ENCODE data around the gene TCOF1. TPM values are rescaled to one million over a fixed set of nuclear protein-coding genes. Genes with fewer than 3 reads are reported as not detected.

The TCOF1 gene
- total and polyA plus RNA-seq, 2 of the 8 experiments (the other 6 are each of a cell fraction or from before 2014, with no cell fraction given), result 35.9 to 170 TPM

DNA sequence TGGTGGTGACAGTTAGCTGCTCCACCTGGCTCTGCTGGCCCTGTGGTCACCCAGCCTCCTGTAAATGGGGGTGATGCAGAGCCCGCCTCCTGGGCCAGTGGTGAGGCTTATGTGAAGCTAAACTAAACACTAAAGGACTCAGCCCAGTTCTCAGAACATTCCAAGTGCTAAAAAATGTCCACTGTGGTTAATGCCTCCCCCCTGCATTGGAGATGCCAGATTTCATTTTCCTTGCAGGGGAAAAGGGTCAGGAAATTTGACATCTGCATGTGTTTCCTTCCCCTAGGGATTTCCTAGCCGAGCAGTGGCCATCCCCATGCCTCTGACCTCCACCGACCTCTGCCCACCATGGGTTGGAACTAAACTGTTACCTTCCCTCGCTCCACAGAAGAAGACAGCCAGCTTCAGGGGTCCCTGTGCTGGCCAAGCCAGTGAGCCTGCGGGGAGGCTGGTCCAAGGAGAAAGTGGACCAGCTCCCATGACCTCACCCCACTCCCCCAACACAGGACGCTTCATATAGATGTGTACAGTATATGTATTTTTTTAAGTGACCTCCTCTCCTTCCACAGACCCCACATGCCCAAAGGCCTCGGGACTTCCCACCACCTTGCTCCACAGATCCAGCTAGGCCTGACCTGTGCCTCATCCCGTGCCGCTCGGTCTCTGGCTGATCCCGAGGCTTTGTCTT is 42.2 kb downstream of the TCOF1 start:
- no peak overlapping the region for H4K5ac ChIP-seq (ENCODE audit: insufficient read length, low read depth, low read length)
- no peak overlapping the region for H3K27ac ChIP-seq (ENCODE audit: low read depth, low read length)
- H4K8ac ChIP-seq (ENCODE audit: extremely low read depth, insufficient read depth, low read length), result 0 out of 2 replicates have a peak overlapping the region, but pooled peaks have one; percentile 23
- peaks cover 33 to 78% (median 58%) of the 10 kb centered on the region in 4 experiments for H3K36me3 ChIP-seq (ENCODE audit: control insufficient read depth in 2 of 4, insufficient read depth in 4 of 4, low read length in 3 of 4)
- H3K23ac ChIP-seq (ENCODE audit: insufficient read length), result no peak overlapping the region
- ChIA-PET CTCF (ENCODE audit: partially characterized antibody) (interaction anchor here (0.7 to 16.9 kb wide), 22 partner anchors 9 to 407 kb away, joined by 3 to 274 read pairs (median 4); partner anchors contain the start of gene CD74), POLR2A (ENCODE audit: partially characterized antibody) (interaction anchor here (0.9 to 19.1 kb wide), 8 partner anchors 6 to 50 kb away, joined by 3 to 455 read pairs (median 6); partner anchors contain the start of genes RPS14 and TCOF1)
- H3K4me2 ChIP-seq (ENCODE audit: insufficient read depth in 1 of 2, low read depth in 2 of 2, low read length in 2 of 2), result no peak overlapping the region
- H3K4me3 ChIP-seq (ENCODE audit: extremely low read depth in 1 of 4, insufficient read depth in 2 of 4, low read depth in 3 of 4, low read length in 4 of 4), result no peak overlapping the region
- no peaks in the 10 kb centered on the region for H3K9me3 ChIP-seq (ENCODE audit: insufficient read depth in 2 of 2, low read depth in 1 of 2, low read length in 1 of 2)
- no peak overlapping the region for H3K56ac ChIP-seq (replicated peaks; ENCODE audit: insufficient read length, low read depth, low read length)
- FAIRE-seq, result no peak
- no peaks in the 10 kb centered on the region for H3K4me1 ChIP-seq (replicated peaks in 1 of 4; ENCODE audit: control insufficient read depth in 3 of 4, insufficient read depth in 4 of 4, low read length in 3 of 4)
- H3K79me2 ChIP-seq (ENCODE audit: control insufficient read depth in 1 of 2, insufficient read depth in 2 of 2, low read length in 2 of 2), result no peaks in the 10 kb centered on the region
- no peak for DNase-seq (ENCODE audit: low read depth in 1 of 2, low spot score in 2 of 2)
- H2BK20ac ChIP-seq (ENCODE audit: low read length), result no peak overlapping the region
- H3K79me1 ChIP-seq (ENCODE audit: low read depth, low read length), result no peaks in the 10 kb centered on the region
- no peak overlapping the region for H2AFZ ChIP-seq (ENCODE audit: low read length)
- H3K23me2 ChIP-seq (ENCODE audit: low read depth, low read length), result no peaks in the 10 kb centered on the region
- WGBS, 2 experiments (ENCODE audit: extremely low coverage in 1 of 2, insufficient coverage in 1 of 2, insufficient read length in 1 of 2, insufficient replicate concordance in 2 of 2, low coverage in 1 of 2, low lambda C conversion rate in 2 of 2, missing lambda C conversion rate in 1 of 2), result 94% methylated on average over 11 of the region's 11 CpGs; no CpG with 5 or more reads in 1 of the 2 experiments
- TF ChIP-seq TEAD4 (IDR thresholded peaks at IDR 0.05; ENCODE audit: low read depth, low read length) (no peak), EZH2 (IDR thresholded peaks at IDR 0.05; ENCODE audit: low read depth, low read length, severe bottlenecking) (no peak)
- no peak overlapping the region for H3K9ac ChIP-seq (replicated peaks in 1 of 4; ENCODE audit: extremely low read depth in 1 of 4, low read depth in 3 of 4, low read length in 3 of 4)
- H3K4ac ChIP-seq (replicated peaks; ENCODE audit: insufficient read length, low read depth, low read length), result no peak overlapping the region
- no peak overlapping the region for H3K14ac ChIP-seq (ENCODE audit: insufficient read length)
- no peak overlapping the region for H2AK5ac ChIP-seq (ENCODE audit: low read depth, low read length)
- H2BK5ac ChIP-seq (ENCODE audit: low read depth, low read length), result no peak overlapping the region
- peaks cover 6 to 11% of the 10 kb centered on the region in 2 experiments for H4K20me1 ChIP-seq (replicated peaks in 1 of 2; ENCODE audit: control insufficient read depth in 1 of 2, insufficient read depth in 2 of 2, low read length in 2 of 2)
- no peak overlapping the region for H2BK12ac ChIP-seq (ENCODE audit: low read depth, low read length)
- H3K27me3 ChIP-seq (replicated peaks in 1 of 4; ENCODE audit: control insufficient read depth in 3 of 4, extremely low read depth in 1 of 4, insufficient read depth in 3 of 4, low read length in 3 of 4), result no peaks in the 10 kb centered on the region
- H3K18ac ChIP-seq (ENCODE audit: extremely low read depth, low read length), result no peak overlapping the region
- H2BK120ac ChIP-seq (replicated peaks; ENCODE audit: low read depth, low read length), result no peak overlapping the region
- no peak overlapping the region for H4K91ac ChIP-seq (replicated peaks; ENCODE audit: insufficient read length, low read length)
- H2BK15ac ChIP-seq (ENCODE audit: low read length), result no peak overlapping the region
